HG03432 (cell line): ENCODE measurements around the gene KCNJ12.
"Not testable (repeated sequence)": the region's sequence is repeated elsewhere in the genome, so short reads cannot be mapped to it uniquely, and the experiment has no call there.

ENCODE experiments used
- ATAC-seq: cut with Tn5 transposase; IDR thresholded peaks from one replicate; pipeline ENCODE4 v1.9.1; 2021; ENCODE audit warnings: mild to moderate bottlenecking, moderate library complexity; ENCODE audit not compliant: unreplicated experiment

KCNJ12 gene

DNA sequence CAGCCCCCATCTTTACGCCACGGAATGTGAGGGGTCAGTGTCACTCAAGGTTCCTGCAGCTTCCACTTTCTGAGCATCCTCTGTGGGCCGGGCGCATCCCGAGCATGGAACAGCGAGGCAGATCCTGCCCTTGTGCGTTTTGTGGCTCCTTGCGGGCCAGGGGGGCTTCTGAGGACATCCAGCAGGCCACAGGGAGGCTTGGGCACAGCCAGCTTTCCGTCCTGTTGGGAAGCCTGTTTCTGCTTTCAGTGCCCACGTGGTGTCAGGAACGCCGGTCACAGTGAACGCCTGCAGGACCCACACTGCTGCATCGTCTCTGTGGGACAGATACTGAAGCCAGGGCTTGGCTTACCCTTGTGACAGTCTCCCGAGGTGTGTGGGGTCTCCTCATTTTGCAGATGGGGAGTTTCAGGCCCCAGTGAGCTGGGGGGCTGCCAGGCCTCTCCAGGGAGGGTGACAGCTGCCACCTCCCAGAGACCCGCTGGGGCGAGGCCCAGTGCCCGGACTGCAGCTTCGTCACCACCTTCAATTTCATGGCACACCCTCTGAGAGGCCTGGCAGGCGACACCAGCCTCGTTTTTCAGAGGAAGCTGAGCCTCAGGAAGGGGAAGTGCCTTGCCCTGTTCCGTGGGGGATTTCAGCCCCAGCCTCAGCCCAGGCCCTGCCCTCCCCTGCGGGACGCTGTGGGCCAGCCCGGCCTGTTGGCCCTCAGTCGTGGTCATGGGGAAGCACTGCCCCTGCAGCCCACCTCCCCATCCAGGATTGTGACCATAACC, 29.0 kb downstream of the KCNJ12 start:
- ATAC-seq, result not testable (repeated sequence)

- ATAC-seq, result not testable (repeated sequence)
These were observed 29.8 kb downstream of the KCNJ12 start for GRCh38 chr17:21405904-21406400.

DNA sequence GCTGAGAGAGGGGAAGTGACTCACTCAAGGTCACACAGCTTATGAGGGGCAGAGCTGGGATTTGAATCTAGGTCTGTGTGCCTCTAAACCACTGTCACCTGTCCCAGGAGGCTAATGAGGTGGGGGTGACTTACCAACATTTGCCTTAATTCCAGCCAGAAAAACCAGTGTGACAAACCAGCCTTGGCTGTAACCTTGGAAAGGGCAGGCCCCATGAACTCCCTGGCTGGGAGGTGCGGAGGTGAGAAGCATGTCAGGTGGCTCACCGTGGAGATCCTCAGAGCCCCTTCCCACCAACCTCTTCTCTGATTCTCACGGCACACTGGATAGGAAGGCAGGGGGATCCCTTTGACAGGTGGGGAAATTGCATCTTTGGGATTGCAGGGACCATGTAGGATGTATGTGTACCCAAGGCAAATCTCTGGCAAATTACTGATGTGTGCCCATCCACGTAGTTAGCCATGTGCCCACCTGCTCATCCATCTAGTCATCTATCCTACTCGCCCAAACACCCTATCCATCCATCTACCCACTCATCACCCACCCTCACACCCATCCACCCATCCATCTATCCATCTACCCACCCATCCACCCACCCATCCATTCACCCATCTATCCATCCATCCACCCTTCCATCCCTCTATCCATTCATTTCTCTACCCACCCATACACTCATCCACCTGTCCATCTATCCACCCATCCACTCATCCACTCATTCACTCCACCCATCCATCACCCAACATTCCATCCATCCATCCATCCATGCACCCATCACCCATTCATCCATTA, 30.7 kb downstream of the KCNJ12 start:
- ATAC-seq, result not testable (repeated sequence)

- not testable (repeated sequence) for ATAC-seq
These were observed 31.6 kb downstream of the KCNJ12 start for GRCh38 chr17:21407752-21408151.

DNA sequence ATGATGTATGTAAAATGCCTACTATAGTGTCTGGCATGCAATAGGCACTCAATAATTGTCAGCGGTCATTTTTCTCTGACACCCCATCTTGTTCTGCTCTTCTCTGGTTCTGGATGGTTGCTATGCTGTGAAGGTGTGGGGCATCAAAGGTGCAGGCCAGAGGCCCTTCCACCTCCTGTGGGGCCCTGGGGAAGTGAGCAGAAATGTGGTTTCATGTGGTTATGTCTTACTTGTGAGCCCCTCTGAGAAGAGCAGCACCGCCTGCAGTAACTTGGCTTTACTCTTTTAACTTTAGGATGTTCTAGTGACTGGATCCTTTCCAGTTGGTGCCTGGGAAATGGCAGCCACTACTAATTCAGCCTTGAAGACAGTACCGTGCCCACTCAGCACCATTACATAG, 32.1 kb downstream of the KCNJ12 start:
- not testable (repeated sequence) for ATAC-seq

- not testable (repeated sequence) for ATAC-seq
These were observed 32.7 kb downstream of the KCNJ12 start for GRCh38 chr17:21408766-21409300.

- not testable (repeated sequence) for ATAC-seq
These were observed 33.2 kb downstream of the KCNJ12 start for GRCh38 chr17:21409388-21409787.

- not testable (repeated sequence) for ATAC-seq
These were observed 33.8 kb downstream of the KCNJ12 start for GRCh38 chr17:21409971-21410370.

- ATAC-seq, result not testable (repeated sequence)
These were observed 34.2 kb downstream of the KCNJ12 start for GRCh38 chr17:21410371-21410770.

DNA sequence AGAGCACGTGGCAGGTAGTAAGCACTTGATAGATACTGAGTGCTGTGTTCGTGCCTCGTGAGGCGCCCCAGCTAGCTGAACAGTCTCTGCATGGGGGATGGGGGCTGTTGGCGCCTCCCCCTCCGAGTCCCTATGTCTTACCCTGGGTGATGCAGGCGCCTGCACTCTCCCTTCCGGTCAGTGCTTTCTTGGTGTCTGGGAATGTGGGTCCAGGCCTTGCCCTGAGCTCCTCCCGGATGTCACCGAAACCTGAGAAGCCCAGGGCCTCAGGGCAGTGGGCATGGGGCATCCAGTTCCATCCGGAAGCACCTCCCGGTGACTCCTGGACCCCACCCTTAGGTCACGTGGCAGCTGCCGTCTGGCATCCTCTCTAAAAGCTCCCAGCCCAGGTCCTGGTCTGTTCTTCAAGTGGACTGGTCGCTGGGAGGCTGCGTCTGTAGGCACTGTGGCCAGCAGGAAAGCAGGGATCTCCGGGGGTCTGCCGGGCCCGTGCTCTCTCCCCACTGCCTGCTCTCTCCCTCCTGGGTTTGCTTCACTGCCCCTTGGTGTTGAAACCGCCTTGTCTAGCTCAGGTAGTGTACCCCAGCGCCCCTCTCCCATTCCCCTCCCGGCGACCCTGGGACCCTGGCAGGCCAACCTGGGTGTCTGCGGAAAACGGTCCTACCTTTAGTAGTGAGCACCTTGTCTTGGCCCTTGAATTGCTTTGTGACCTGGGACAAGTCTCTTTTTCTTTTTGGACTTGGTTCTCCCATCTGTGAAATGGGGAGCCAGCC, 34.9 kb downstream of the KCNJ12 start:
- ATAC-seq, result not testable (repeated sequence)

- ATAC-seq, result not testable (repeated sequence)
These were observed 35.6 kb downstream of the KCNJ12 start for GRCh38 chr17:21411679-21412205.

- not testable (repeated sequence) for ATAC-seq
These were observed 36.1 kb downstream of the KCNJ12 start for GRCh38 chr17:21412207-21412681.

- not testable (repeated sequence) for ATAC-seq
These were observed 37.6 kb downstream of the KCNJ12 start for GRCh38 chr17:21413570-21414279.

DNA sequence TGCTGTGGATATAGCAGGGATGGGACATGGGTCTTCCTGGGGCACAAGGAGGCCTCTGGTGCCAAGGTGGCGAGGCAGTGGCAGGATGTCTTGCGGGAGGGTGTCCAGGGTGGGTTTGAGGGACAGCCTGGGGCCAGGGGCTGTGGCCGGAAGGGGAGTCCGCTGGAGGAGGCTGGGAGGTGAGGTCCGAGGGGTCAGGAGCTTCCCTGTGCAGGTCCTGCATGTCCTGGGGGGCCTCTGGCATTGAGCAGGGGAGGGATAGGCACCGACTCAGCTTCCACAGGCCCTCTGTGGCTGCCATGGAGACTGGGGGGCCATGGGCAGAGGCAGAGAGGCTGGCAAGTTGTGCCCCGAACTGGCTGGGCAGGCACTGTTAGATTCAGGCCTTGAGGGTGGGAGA, 38.5 kb downstream of the KCNJ12 start:
- not testable (repeated sequence) for ATAC-seq

GRCh38 chr17:21415166-21415990, 39.2 kb downstream of the KCNJ12 start:
- ATAC-seq, result not testable (repeated sequence)

GRCh38 chr17:21416471-21416981, 40.4 kb downstream of the KCNJ12 start:
- ATAC-seq, result not testable (repeated sequence)

DNA sequence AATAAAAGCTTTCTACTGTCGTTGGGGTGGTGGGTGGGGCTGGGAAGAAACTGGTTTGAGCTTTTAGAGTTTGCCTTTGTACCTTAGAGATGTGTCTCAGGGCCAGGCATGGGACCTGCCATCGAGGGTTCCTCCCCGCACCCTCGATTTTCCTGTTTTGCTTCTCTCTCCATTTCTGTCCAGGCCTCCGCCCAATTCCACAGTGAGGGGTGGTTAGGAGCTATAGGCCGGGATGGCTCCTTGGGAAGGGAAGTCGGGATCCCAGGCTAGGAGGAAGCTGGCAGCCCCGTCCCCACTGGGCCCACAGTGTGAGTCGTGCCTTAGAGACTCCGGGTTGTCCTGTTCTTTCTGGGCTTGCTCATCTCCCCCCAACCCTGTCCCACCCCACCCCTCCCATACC, 41.2 kb downstream of the KCNJ12 start:
- ATAC-seq, result not testable (repeated sequence)

DNA sequence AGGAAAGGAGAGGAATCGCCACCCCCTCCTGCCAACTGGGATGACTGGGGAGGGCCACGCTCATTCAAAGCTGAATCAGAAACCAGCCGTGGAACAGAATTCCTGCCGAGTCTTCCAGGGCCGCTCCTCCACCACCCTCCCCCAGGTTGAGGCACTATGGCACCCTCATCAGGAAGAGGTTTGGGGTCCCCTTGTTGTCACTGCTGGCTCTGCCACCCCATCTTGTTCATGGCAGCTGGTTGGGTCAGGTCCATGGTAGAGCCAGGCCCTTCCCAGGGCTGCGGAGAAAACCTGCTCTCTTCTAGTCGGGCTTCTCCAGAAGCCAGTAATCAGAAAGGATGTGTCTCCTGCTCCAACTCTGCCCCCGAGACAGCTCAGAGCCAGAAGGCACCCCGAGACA, 41.8 kb downstream of the KCNJ12 start:
- no peak for ATAC-seq
